Endodermal cell (in vitro differentiated cells): Measurements from ENCODE around the gene IRX5. TPM values are rescaled to one million over a fixed set of nuclear protein-coding genes. Genes with fewer than 3 reads are reported as not detected.

Experiments
- DNase-seq: peaks from one replicate; pipeline ENCODE4 v3.0.0-alpha.2; 2017
- H3K27ac ChIP-seq: 2 replicates; pipeline ENCODE4 v1.5.1; 2013; ENCODE audit warnings: mild to moderate bottlenecking, low read depth, low read length, moderate library complexity
- H3K27me3 ChIP-seq: 2 replicates; pipeline ENCODE4 v1.6.1; 2013; ENCODE audit warnings: mild to moderate bottlenecking, low read length, moderate library complexity; ENCODE audit not compliant: insufficient read depth, control insufficient read depth, poor library complexity, severe bottlenecking
- H3K36me3 ChIP-seq: 2 replicates; pipeline ENCODE4 v1.7.0; 2013; ENCODE audit warnings: mild to moderate bottlenecking, low read length, moderate library complexity; ENCODE audit not compliant: control insufficient read depth, insufficient read depth
- H3K4me1 ChIP-seq: one replicate; pipeline ENCODE4 v1.7.0; 2013; ENCODE audit warnings: low read length; ENCODE audit not compliant: control insufficient read depth, insufficient read depth
- H3K4me3 ChIP-seq: 2 replicates; pipeline ENCODE4 v1.5.1; 2013; ENCODE audit warnings: mild to moderate bottlenecking, low read length, moderate library complexity
- H3K9ac ChIP-seq: 2 replicates; pipeline ENCODE4 v1.6.1; 2013; ENCODE audit warnings: mild to moderate bottlenecking, low read length, moderate library complexity; ENCODE audit not compliant: poor library complexity, severe bottlenecking; ENCODE audit errors: extremely low read depth
- H3K9me3 ChIP-seq: 2 replicates; pipeline ENCODE4 v1.6.1; 2013; ENCODE audit warnings: mild to moderate bottlenecking, low read length, moderate library complexity; ENCODE audit not compliant: control insufficient read depth
- H3K27ac Mint-ChIP-seq: 2 replicates; pipeline ENCODE4 v1.8.0; 2020; ENCODE audit warnings: mixed read lengths
- H3K27me3 Mint-ChIP-seq: 2 replicates; pipeline ENCODE4 v1.8.0; 2021; ENCODE audit warnings: mild to moderate bottlenecking, mixed read lengths; ENCODE audit not compliant: insufficient read depth
- H3K36me3 Mint-ChIP-seq: 2 replicates; pipeline ENCODE4 v1.8.0; 2020; ENCODE audit warnings: low read depth, mixed read lengths
- H3K4me1 Mint-ChIP-seq: 2 replicates; pipeline ENCODE4 v1.8.0; 2020; ENCODE audit warnings: mixed read lengths
- H3K4me3 Mint-ChIP-seq: 2 replicates; pipeline ENCODE4 v1.8.0; 2020; ENCODE audit warnings: mild to moderate bottlenecking, moderate library complexity, mixed read lengths
- H3K9me3 Mint-ChIP-seq: 2 replicates; pipeline ENCODE4 v1.8.0; 2020; ENCODE audit warnings: mild to moderate bottlenecking, mixed read lengths
- CTCF ChIP-seq: fragments of 200-600 bp; sonication (generic); conservative IDR thresholded peaks from 2 replicates; pipeline ENCODE4 v1.5.0; 2021; ENCODE audit warnings: antibody characterized with exemption, mild to moderate bottlenecking
- WGBS, 2 experiments: methylation state at CpG; one replicate each; pipeline versions ENCODE4 v1.1.5 to v1.1.7; 2013; ENCODE audit warnings: missing lambda C conversion rate in 2 of 2, mixed read lengths in 1 of 2; ENCODE audit not compliant: insufficient coverage in 1 of 2, insufficient read length in 1 of 2; 5-methylcytosine and 5-hydroxymethylcytosine counted together
- total RNA-seq, 2 donors: library from RNA; stranded (reverse); fragmentation: NEBNext Ultra II Directional in 1 of 2; extraction: Animal tissue kit (Norgen Biotek cat#: 25700) in 1 of 2; gene quantifications; 2 replicates in 1 of 2; 3 replicates in 1 of 2; pipeline ENCODE4 v1.2.1, GENCODE V29; 2021

IRX5 gene
- total RNA-seq, 2 donors from 2014 or later: 1.6 to 2.6 TPM

GRCh38 chr16:54945063-54945462, 14.4 kb downstream of the IRX5 start:
- H3K4me3 Mint-ChIP-seq: no peak overlapping the region
- no peak overlapping the region for H3K27ac Mint-ChIP-seq
- no peak for DNase-seq
- Histone ChIP-seq H3K4me3 (no peak overlapping the region), H3K9me3 (no peaks in the 10 kb centered on the region), H3K27ac (no peak overlapping the region), H3K4me1 (no peaks in the 10 kb centered on the region), H3K27me3 (peaks cover 89% of the 10 kb centered on the region), H3K36me3 (no peaks in the 10 kb centered on the region), H3K9ac (no peak overlapping the region)
- TF ChIP-seq CTCF: no peak
- H3K9me3 Mint-ChIP-seq: no peaks in the 10 kb centered on the region
- H3K4me1 Mint-ChIP-seq: no peaks in the 10 kb centered on the region
- WGBS, 2 experiments: 63 to 79% methylated on average over 2 to 7 of the region's 7 CpGs
- no peaks in the 10 kb centered on the region for H3K36me3 Mint-ChIP-seq
- H3K27me3 Mint-ChIP-seq: peaks cover 97% of the 10 kb centered on the region

GRCh38 chr16:54946909-54947308, 16.2 kb downstream of the IRX5 start:
- WGBS, 2 experiments: 89 to 100% methylated on average over 1 to 3 of the region's 3 CpGs
- no peak overlapping the region for H3K4me3 ChIP-seq
- H3K27me3 ChIP-seq: peaks cover 75% of the 10 kb centered on the region
- H3K27ac Mint-ChIP-seq: no peak overlapping the region
- H3K27ac ChIP-seq: no peak overlapping the region
- peaks cover 84% of the 10 kb centered on the region for H3K27me3 Mint-ChIP-seq
- H3K9me3 ChIP-seq: no peaks in the 10 kb centered on the region
- no peaks in the 10 kb centered on the region for H3K36me3 Mint-ChIP-seq
- no peaks in the 10 kb centered on the region for H3K4me1 ChIP-seq
- no peaks in the 10 kb centered on the region for H3K9me3 Mint-ChIP-seq
- DNase-seq: no peak
- H3K36me3 ChIP-seq: no peaks in the 10 kb centered on the region
- no peaks in the 10 kb centered on the region for H3K4me1 Mint-ChIP-seq
- H3K9ac ChIP-seq: no peak overlapping the region
- TF ChIP-seq CTCF: no peak
- H3K4me3 Mint-ChIP-seq: no peak overlapping the region

- Histone ChIP-seq H3K4me3 (no peak overlapping the region), H3K9ac (no peak overlapping the region), H3K4me1 (no peaks in the 10 kb centered on the region), H3K36me3 (no peaks in the 10 kb centered on the region), H3K27ac (no peak overlapping the region), H3K9me3 (no peaks in the 10 kb centered on the region), H3K27me3 (peaks cover 68% of the 10 kb centered on the region)
- H3K9me3 Mint-ChIP-seq: no peaks in the 10 kb centered on the region
- H3K27ac Mint-ChIP-seq: no peak overlapping the region
- no peaks in the 10 kb centered on the region for H3K4me1 Mint-ChIP-seq
- no peaks in the 10 kb centered on the region for H3K36me3 Mint-ChIP-seq
- no peak overlapping the region for H3K4me3 Mint-ChIP-seq
- H3K27me3 Mint-ChIP-seq: peaks cover 84% of the 10 kb centered on the region
- 79 to 88% methylated on average over 2 to 3 of the region's 3 CpGs for WGBS, 2 experiments
- DNase-seq: no peak
- TF ChIP-seq CTCF: no peak
These were observed 17.0 kb downstream of the IRX5 start for GRCh38 chr16:54947616-54948015.
